OCI-LY1 (cell line): ENCODE results near the gene SYT9.

Experiments used
- EZH2 ChIP-seq: fragments of 200-600 bp; sonication (generic), shearing (Covaris generic); IDR thresholded peaks from 2 replicates; pipeline ENCODE4 v1.8.0; 2017; ENCODE audit warnings: borderline replicate concordance, mixed run types, mild to moderate bottlenecking, antibody characterized with exemption, low read length, moderate library complexity, mixed read lengths
- TF ChIP-seq, protein P1 (sequence below): fragments of 200-600 bp; sonication (generic), shearing (Covaris generic); IDR thresholded peaks from 2 replicates; pipeline ENCODE4 v1.5.1; 2017; ENCODE audit warnings: mild to moderate bottlenecking, antibody characterized with exemption, low read length, moderate library complexity, mixed read lengths

DNA sequence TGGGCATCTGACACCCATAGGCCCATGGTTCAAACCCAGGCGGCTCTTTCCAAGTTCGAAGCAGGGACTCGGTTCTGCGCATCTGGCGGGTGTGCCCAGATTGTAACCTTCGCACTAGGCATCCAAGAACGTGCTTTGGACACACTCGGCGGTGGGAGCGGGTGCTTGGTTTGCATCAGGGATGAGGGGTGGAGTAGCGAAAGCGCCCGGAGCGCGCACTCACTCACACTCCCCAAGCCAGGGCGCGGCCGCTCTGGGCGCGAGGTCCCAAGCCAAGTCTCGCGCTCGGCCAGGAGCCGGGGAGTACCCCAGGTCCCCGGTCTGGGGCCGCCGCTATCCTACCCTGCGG is 243 bp upstream of the SYT9 start:
- TF ChIP-seq, protein P1, sequence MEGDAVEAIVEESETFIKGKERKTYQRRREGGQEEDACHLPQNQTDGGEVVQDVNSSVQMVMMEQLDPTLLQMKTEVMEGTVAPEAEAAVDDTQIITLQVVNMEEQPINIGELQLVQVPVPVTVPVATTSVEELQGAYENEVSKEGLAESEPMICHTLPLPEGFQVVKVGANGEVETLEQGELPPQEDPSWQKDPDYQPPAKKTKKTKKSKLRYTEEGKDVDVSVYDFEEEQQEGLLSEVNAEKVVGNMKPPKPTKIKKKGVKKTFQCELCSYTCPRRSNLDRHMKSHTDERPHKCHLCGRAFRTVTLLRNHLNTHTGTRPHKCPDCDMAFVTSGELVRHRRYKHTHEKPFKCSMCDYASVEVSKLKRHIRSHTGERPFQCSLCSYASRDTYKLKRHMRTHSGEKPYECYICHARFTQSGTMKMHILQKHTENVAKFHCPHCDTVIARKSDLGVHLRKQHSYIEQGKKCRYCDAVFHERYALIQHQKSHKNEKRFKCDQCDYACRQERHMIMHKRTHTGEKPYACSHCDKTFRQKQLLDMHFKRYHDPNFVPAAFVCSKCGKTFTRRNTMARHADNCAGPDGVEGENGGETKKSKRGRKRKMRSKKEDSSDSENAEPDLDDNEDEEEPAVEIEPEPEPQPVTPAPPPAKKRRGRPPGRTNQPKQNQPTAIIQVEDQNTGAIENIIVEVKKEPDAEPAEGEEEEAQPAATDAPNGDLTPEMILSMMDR = no peak
- no peak for TF ChIP-seq EZH2
